Kidney (tissue), 14 donors: ENCODE data around the gene EBF4. TPM values are rescaled to one million over a fixed set of nuclear protein-coding genes. Genes with fewer than 3 reads are reported as not detected.
A peak's percentile ranks its signal among the peaks of the same experiment; 100 is the strongest.

Experiments
- DNase-seq, 5 donors: peaks; one replicate each; pipeline ENCODE4 v3.0.0-alpha.2; 2013 to 2020
- FAIRE-seq: peaks from 2 replicates; lab custom pipeline; 2012; peaks lifted over from hg19 to GRCh38; lab: Jason Lieb, UNC
- H3K27ac ChIP-seq, 2 donors: one replicate each; pipeline ENCODE4 v1.7.0; 2013; ENCODE audit warnings: low read depth in 2 of 2, low read length in 2 of 2, inconsistent platforms in 1 of 2
- H3K27me3 ChIP-seq: one replicate; pipeline ENCODE4 v1.7.1; 2013; ENCODE audit warnings: low read length, inconsistent platforms; ENCODE audit not compliant: control insufficient read depth, insufficient read depth
- H3K36me3 ChIP-seq, 3 donors: one replicate each; pipeline versions ENCODE4 v1.7.0 to v1.7.1; 2013; ENCODE audit warnings: low read length in 3 of 3, control low read depth in 1 of 3, inconsistent platforms in 1 of 3; ENCODE audit not compliant: insufficient read depth in 3 of 3, control insufficient read depth in 2 of 3
- H3K4me1 ChIP-seq, 3 donors: one replicate each; pipeline versions ENCODE4 v1.7.0 to v1.7.1; 2013; ENCODE audit warnings: low read length in 3 of 3, inconsistent platforms in 1 of 3, low read depth in 1 of 3; ENCODE audit not compliant: control insufficient read depth in 2 of 3, insufficient read depth in 2 of 3
- H3K4me3 ChIP-seq, 3 donors: one replicate each; pipeline versions ENCODE4 v1.7.0 to v1.8.1; 2013; ENCODE audit warnings: low read length in 3 of 3, control low read depth in 1 of 3, inconsistent platforms in 1 of 3
- H3K9ac ChIP-seq, 3 donors: one replicate each; pipeline versions ENCODE4 v1.7.0 to v1.7.1; 2013; ENCODE audit warnings: low read length in 3 of 3, control low read depth in 1 of 3, inconsistent platforms in 1 of 3
- H3K9me3 ChIP-seq, 3 donors: one replicate each; pipeline versions ENCODE4 v1.7.0 to v1.7.1; 2013; ENCODE audit warnings: low read length in 3 of 3, control low read depth in 1 of 3, inconsistent platforms in 1 of 3; ENCODE audit not compliant: control insufficient read depth in 2 of 3, insufficient read depth in 1 of 3
- CTCF ChIP-seq: IDR thresholded peaks from 3 replicates; pipeline ENCODE4 v1.5.1; 2012; ENCODE audit warnings: mild to moderate bottlenecking, moderate library complexity, borderline replicate concordance; ENCODE audit not compliant: insufficient read depth; ENCODE audit errors: extremely low read depth
- intact Hi-C: fragments of 100-400 bp; cut with DNase I; formaldehyde crosslinking; loops from one replicate; pipeline ENCODE4 v1.11.1; 2022
- polyA plus RNA-seq: library from polyadenylated mRNA; stranded (reverse); fragments of 350-450 nt; fragmentation: Illumina TruSeq; extraction: RNeasy Lipid Tissue Mini Kit (QIAGEN cat#74804); gene quantifications from one replicate; pipeline ENCODE4 v1.2.3, GENCODE V29; 2014; ENCODE audit warnings: low read depth, low replicate concordance; ENCODE audit not compliant: insufficient read depth
- total RNA-seq: library from RNA; stranded (reverse); fragmentation: NEBNext Ultra II Directional; extraction: Animal tissue kit (Norgen Biotek cat#: 25700); gene quantifications from one replicate; pipeline ENCODE4 v1.2.1, GENCODE V29; 2021
- donor health status: control.
- donor health status: control.
- donor health status: control.
- donor health status: control.
- donor health status: control.
- donor health status: DM: yes; HTN: yes; CAD: no.
- donor health status: Normal renal cell carcinoma (clear cell type).

The EBF4 gene
- total and polyA plus RNA-seq, 2 donors from 2014 or later = 8.8 to 10.2 TPM

DNA sequence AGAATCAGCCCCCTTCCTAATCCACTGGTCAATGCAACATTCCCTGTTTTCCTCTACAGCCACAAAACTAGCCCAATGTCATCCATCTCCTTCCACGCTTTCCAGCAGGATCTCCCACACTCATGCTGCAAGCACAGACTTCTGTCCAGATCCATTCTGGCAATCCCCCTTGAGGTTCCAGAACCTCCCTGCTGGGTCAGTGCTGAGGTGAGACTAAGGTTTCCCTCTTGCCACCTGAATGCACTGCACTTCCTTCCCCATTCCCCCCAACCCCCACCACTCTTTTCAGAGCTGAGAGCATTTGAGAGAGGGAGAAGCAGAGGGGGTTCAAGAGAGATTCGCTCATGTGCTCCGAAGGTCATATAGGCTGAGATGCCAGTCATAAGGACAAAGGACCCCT is 43.9 kb downstream of the EBF4 start:
- H3K27me3 ChIP-seq = no peaks in the 10 kb centered on the region
- DNase-seq = no peak
- no peak overlapping the region for H3K4me3 ChIP-seq
- TF ChIP-seq CTCF = no peak
- FAIRE-seq = no peak
- intact Hi-C loops = no loop called here
- peaks cover 0 to 4% (median 2%) of the 10 kb centered on the region in 3 donors for H3K9me3 ChIP-seq
- no peaks in the 10 kb centered on the region for H3K4me1 ChIP-seq
- H3K9ac ChIP-seq = no peak overlapping the region
- no peak overlapping the region for H3K27ac ChIP-seq
- no peaks in the 10 kb centered on the region for H3K36me3 ChIP-seq

- FAIRE-seq (no peak), DNase-seq (peak in 1 of 5 donors; percentile 6)
- Histone ChIP-seq H3K36me3 (no peaks in the 10 kb centered on the region), H3K9ac (no peak overlapping the region), H3K27ac (no peak overlapping the region), H3K4me1 (no peaks in the 10 kb centered on the region), H3K4me3 (no peak overlapping the region), H3K27me3 (no peaks in the 10 kb centered on the region), H3K9me3 (no peaks in the 10 kb centered on the region)
- TF ChIP-seq CTCF = no peak
- intact Hi-C loops = no loop called here
Measured at GRCh38 chr20:2738331-2739041, 45.9 kb downstream of the EBF4 start.

DNA sequence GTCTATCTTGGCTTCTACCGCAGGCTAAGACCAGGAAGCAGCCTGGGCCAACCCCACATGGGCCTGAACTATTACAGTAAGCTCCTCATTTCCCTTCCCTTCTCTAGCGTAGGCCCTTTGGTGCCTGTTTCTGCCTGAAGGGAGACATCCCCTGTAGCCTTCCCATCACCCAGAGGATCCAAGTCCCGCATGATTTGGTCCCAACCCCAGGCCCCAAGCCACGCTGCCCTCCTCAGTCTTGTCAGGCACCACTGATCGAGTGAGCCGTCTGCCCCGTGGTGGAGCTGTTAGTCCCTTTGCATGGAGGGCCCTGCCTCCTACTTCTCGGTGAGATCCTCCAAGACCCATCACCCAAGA is 46.4 kb downstream of the EBF4 start:
- Histone ChIP-seq H3K9me3 (no peaks in the 10 kb centered on the region), H3K4me1 (no peaks in the 10 kb centered on the region), H3K4me3 (no peak overlapping the region), H3K27ac (no peak overlapping the region), H3K9ac (no peak overlapping the region), H3K36me3 (no peaks in the 10 kb centered on the region), H3K27me3 (no peaks in the 10 kb centered on the region)
- intact Hi-C loops = no loop called here
- TF ChIP-seq CTCF = no peak
- DNase-seq = no peak
- FAIRE-seq = no peak

GRCh38 chr20:2740702-2741101 is 48.1 kb downstream of the EBF4 start:
- Histone ChIP-seq H3K9me3 (no peaks in the 10 kb centered on the region), H3K4me3 (no peak overlapping the region), H3K27me3 (no peaks in the 10 kb centered on the region), H3K27ac (no peak overlapping the region), H3K36me3 (no peaks in the 10 kb centered on the region), H3K9ac (no peak overlapping the region), H3K4me1 (no peaks in the 10 kb centered on the region)
- intact Hi-C loops = no loop called here
- no peak for FAIRE-seq
- no peak for TF ChIP-seq CTCF
- DNase-seq = no peak
